PC-3 (cell line): ENCODE data around the gene DIP2B. TPM values are rescaled to one million over a fixed set of nuclear protein-coding genes. Genes with fewer than 3 reads are reported as not detected.

Experiments
- ATAC-seq: fragments of 200-7000 bp; cut with Tn5 transposase; 2 replicates; pipeline ENCODE4 v1.9.1; 2020; ENCODE audit warnings: mild to moderate bottlenecking, moderate library complexity
- BruUV-seq: library from RNA; stranded (reverse); fragments of 400-500 nt; replicated peaks from 2 replicates; lab custom pipeline; 2021; lab: Mats Ljungman, UMichigan
- CTCF ChIA-PET: fragments of 300-600 bp; sonication (Branson Sonifier 250); formaldehyde crosslinking; loops from one replicate; lab custom pipeline; 2022; ENCODE audit warnings: antibody characterized with exemption; lab: Charles Lee
- POLR2A ChIA-PET: fragments of 300-600 bp; sonication (Branson Sonifier 250); formaldehyde crosslinking; loops from one replicate; lab custom pipeline; 2022; ENCODE audit warnings: antibody characterized with exemption; ENCODE audit not compliant: unreplicated experiment; lab: Charles Lee
- DNase-seq: peaks from one replicate; pipeline ENCODE4 v3.0.0-alpha.2; 2015
- H2AFZ ChIP-seq: fragments of 300-600 bp; sonication (generic); 2 replicates; pipeline ENCODE4 v1.6.0; 2016; ENCODE audit warnings: antibody characterized with exemption, low read length
- H3F3A ChIP-seq: fragments of 300-600 bp; sonication (generic); one replicate; pipeline ENCODE4 v1.6.0; 2017; ENCODE audit warnings: antibody characterized with exemption, low read length, control low read depth, mild to moderate bottlenecking; ENCODE audit not compliant: unreplicated experiment
- H3K27ac ChIP-seq: fragments of 300-600 bp; sonication (generic); 2 replicates; pipeline ENCODE4 v1.5.1; 2016; ENCODE audit warnings: mild to moderate bottlenecking, low read length
- H3K27me3 ChIP-seq: fragments of 300-600 bp; sonication (generic); 2 replicates; pipeline ENCODE4 v1.6.1; 2016; ENCODE audit warnings: low read length, mixed read lengths
- H3K36me3 ChIP-seq: fragments of 300-600 bp; sonication (generic); 2 replicates; pipeline ENCODE4 v1.6.1; 2016; ENCODE audit warnings: low read depth, mixed run types, low read length, mixed read lengths
- H3K4me1 ChIP-seq: fragments of 300-600 bp; sonication (generic); 2 replicates; pipeline ENCODE4 v1.5.1; 2016; ENCODE audit warnings: low read length; ENCODE audit not compliant: insufficient read depth
- H3K4me2 ChIP-seq: fragments of 300-600 bp; sonication (generic); 2 replicates; pipeline ENCODE4 v1.6.0; 2016; ENCODE audit warnings: low read length
- H3K4me3 ChIP-seq: fragments of 300-600 bp; sonication (generic); 2 replicates; pipeline ENCODE4 v1.5.1; 2016; ENCODE audit warnings: mild to moderate bottlenecking, low read length, mixed read lengths
- H3K79me2 ChIP-seq: fragments of 300-600 bp; sonication (generic); 2 replicates; pipeline ENCODE4 v1.6.1; 2017; ENCODE audit warnings: low read length, mixed read lengths
- H3K9ac ChIP-seq: fragments of 300-600 bp; sonication (generic); 2 replicates; pipeline ENCODE4 v1.6.0; 2016; ENCODE audit warnings: mild to moderate bottlenecking, low read length
- H3K9me2 ChIP-seq: fragments of 300-600 bp; sonication (generic); replicated peaks from 2 replicates; pipeline ENCODE4 v1.6.1; 2016; ENCODE audit warnings: mixed run types, low read length, mixed read lengths
- H3K9me3 ChIP-seq: fragments of 300-600 bp; sonication (generic); 2 replicates; pipeline ENCODE4 v1.6.1; 2016; ENCODE audit warnings: low read length, mixed read lengths
- H4K20me1 ChIP-seq: fragments of 300-600 bp; sonication (generic); 2 replicates; pipeline ENCODE4 v1.6.1; 2016; ENCODE audit warnings: low read length, mixed read lengths
- EZH2 ChIP-seq: fragments of 300-600 bp; sonication (generic); IDR thresholded peaks from one replicate; pipeline ENCODE4 v1.6.1; 2017; ENCODE audit warnings: antibody characterized with exemption, mild to moderate bottlenecking, low read length; ENCODE audit not compliant: unreplicated experiment
- EZH2phosphoT487 ChIP-seq: fragments of 300-600 bp; sonication (generic); IDR thresholded peaks from 2 replicates; pipeline ENCODE4 v1.6.1; 2018; ENCODE audit warnings: mild to moderate bottlenecking, antibody characterized with exemption, low read length, borderline replicate concordance
- intact Hi-C: fragments of 100-400 bp; cut with micrococcal nuclease; formaldehyde crosslinking; loops from 2 replicates; pipeline ENCODE4 v1.9.0; 2023
- total RNA-seq: library from RNA; depleted of rRNA; stranded (reverse); fragments of >200 nt; gene quantifications from 2 replicates; pipeline ENCODE4 v1.2.3, GENCODE V29; 2014
- TF ChIP-seq, protein P1 (sequence below): fragments of 300-600 bp; sonication (generic); conservative IDR thresholded peaks from 2 replicates; pipeline ENCODE4 v1.5.1; 2017; ENCODE audit warnings: antibody characterized with exemption, low read depth, mild to moderate bottlenecking, low read length

DIP2B gene
- total RNA-seq, 1 experiment from 2014 or later, result 36.3 TPM

DNA sequence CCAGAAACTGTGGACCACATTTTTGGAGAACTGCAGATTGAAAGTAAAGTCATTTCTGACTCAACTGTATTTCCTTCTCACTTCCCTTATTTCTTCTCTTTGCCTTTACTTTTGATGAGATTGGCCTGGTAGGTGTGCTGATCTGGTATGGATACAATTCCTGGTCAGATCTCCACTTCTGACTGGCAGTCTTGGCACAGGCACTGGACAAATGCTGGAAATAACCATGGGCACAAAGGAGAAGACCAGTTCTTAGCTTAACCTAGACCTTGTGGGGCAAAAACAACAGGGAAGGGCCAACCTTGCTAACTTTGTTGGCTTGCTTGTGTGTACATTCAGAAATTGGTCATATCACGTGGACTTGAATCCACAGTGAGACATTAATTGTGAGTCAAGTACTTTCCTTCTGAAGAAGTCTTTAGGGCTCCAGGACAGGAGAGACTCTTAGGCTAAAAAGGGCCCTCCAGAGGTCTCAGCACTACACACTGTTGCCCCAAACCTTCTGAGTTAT lies 75.0 kb downstream of the DIP2B start:
- ChIA-PET CTCF (no interaction called here), POLR2A (no interaction called here)
- DNase-seq (peak; percentile 82), ATAC-seq (peak; percentile 84)
- no TSS peak for BruUV-seq
- Histone ChIP-seq H3K9me2 (no peaks in the 10 kb centered on the region), H3K79me2 (peaks cover 71% of the 10 kb centered on the region), H3K4me3 (no peak overlapping the region), H3K4me2 (peak overlapping the region; percentile 62), H3F3A (peaks cover 6% of the 10 kb centered on the region), H3K9me3 (no peaks in the 10 kb centered on the region), H3K9ac (0 out of 2 replicates have a peak overlapping the region, but pooled peaks have one; percentile 42), H3K4me1 (peaks cover 37% of the 10 kb centered on the region), H3K27ac (peak overlapping the region; percentile 95), H2AFZ (no peak overlapping the region), H3K36me3 (peaks cover 2% of the 10 kb centered on the region; the same call in 1 of the 2 replicates), H3K27me3 (no peaks in the 10 kb centered on the region), H4K20me1 (no peaks in the 10 kb centered on the region)
- TF ChIP-seq EZH2 (no peak), EZH2phosphoT487 (no peak)
- TF ChIP-seq, protein P1, sequence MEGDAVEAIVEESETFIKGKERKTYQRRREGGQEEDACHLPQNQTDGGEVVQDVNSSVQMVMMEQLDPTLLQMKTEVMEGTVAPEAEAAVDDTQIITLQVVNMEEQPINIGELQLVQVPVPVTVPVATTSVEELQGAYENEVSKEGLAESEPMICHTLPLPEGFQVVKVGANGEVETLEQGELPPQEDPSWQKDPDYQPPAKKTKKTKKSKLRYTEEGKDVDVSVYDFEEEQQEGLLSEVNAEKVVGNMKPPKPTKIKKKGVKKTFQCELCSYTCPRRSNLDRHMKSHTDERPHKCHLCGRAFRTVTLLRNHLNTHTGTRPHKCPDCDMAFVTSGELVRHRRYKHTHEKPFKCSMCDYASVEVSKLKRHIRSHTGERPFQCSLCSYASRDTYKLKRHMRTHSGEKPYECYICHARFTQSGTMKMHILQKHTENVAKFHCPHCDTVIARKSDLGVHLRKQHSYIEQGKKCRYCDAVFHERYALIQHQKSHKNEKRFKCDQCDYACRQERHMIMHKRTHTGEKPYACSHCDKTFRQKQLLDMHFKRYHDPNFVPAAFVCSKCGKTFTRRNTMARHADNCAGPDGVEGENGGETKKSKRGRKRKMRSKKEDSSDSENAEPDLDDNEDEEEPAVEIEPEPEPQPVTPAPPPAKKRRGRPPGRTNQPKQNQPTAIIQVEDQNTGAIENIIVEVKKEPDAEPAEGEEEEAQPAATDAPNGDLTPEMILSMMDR, result no peak
- intact Hi-C loops, result loop anchor here (10.0 kb wide), 1 partner anchor 45 kb away; no protein-coding TSS in a partner anchor

DNA sequence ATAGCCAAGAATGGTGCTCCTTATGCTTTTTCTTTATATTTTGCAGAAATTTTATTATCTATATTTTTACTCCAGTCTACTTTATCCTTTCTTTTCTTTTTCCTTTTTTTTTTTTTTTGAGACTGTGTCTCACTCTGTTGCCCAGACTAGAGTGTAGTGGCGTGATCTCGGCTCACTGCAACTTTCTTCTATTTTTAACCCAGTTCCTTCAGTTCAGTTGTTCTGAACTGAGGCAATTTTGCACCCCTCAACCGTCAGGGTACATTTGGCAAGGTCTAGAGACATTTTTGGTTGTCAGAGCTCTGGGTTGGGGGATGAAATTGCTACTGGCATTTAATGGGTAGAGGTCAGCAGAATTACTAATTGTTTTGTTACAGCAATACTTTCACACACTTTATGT lies 75.7 kb downstream of the DIP2B start:
- intact Hi-C loops, result loop anchor here (10.0 kb wide), 1 partner anchor 46 kb away; no protein-coding TSS in a partner anchor
- Histone ChIP-seq H2AFZ (no peak overlapping the region), H4K20me1 (no peaks in the 10 kb centered on the region), H3K4me2 (peak overlapping the region; percentile 69), H3K27ac (peak overlapping the region; percentile 95), H3K27me3 (no peaks in the 10 kb centered on the region), H3K79me2 (peaks cover 71% of the 10 kb centered on the region), H3K9me2 (no peaks in the 10 kb centered on the region), H3F3A (peaks cover 6% of the 10 kb centered on the region), H3K4me1 (peaks cover 37% of the 10 kb centered on the region), H3K36me3 (peaks cover 5% of the 10 kb centered on the region; the same call in 1 of the 2 replicates), H3K9me3 (no peaks in the 10 kb centered on the region), H3K9ac (peak overlapping the region; percentile 42; the same call in 1 of the 2 replicates), H3K4me3 (0 out of 2 replicates have a peak overlapping the region, but pooled peaks have one; percentile 20)
- ChIA-PET POLR2A (no interaction called here), CTCF (no interaction called here)
- ATAC-seq (no peak), DNase-seq (no peak)
- no TSS peak for BruUV-seq
- no peak for TF ChIP-seq EZH2phosphoT487
- TF ChIP-seq, protein P1, result no peak
- no peak for TF ChIP-seq EZH2
